Small intestine (tissue), 7 donors: ENCODE measurements around the gene PWWP2B. TPM values are rescaled to one million over a fixed set of nuclear protein-coding genes. Genes with fewer than 3 reads are reported as not detected.

Experiments
- DNase-seq, 2 donors: peaks; one replicate each; pipeline versions ENCODE4 v3.0.0 to v3.0.0-alpha.2; 2013
- FAIRE-seq: peaks from 2 replicates; lab custom pipeline; 2012; peaks lifted over from hg19 to GRCh38; lab: Jason Lieb, UNC
- H3K27ac ChIP-seq, 3 donors: one replicate each; pipeline ENCODE4 v1.5.1; 2013; ENCODE audit warnings: low read length in 2 of 3, mild to moderate bottlenecking in 2 of 3, control low read depth in 1 of 3, inconsistent platforms in 1 of 3, low read depth in 1 of 3, moderate library complexity in 1 of 3
- H3K27me3 ChIP-seq, 3 donors: one replicate each; pipeline ENCODE4 v1.6.1; 2013; ENCODE audit warnings: low read length in 3 of 3, inconsistent platforms in 1 of 3; ENCODE audit not compliant: control insufficient read depth in 3 of 3, insufficient read depth in 3 of 3
- H3K36me3 ChIP-seq, 3 donors: one replicate each; pipeline ENCODE4 v1.6.1; 2013; ENCODE audit warnings: low read length in 3 of 3, inconsistent platforms in 1 of 3, low read depth in 1 of 3, mild to moderate bottlenecking in 1 of 3, moderate library complexity in 1 of 3; ENCODE audit not compliant: control insufficient read depth in 3 of 3, insufficient read depth in 2 of 3
- H3K4me1 ChIP-seq, 3 donors: one replicate each; pipeline ENCODE4 v1.6.1; 2013; ENCODE audit warnings: low read length in 2 of 3, inconsistent platforms in 1 of 3, low read depth in 1 of 3, mild to moderate bottlenecking in 1 of 3, moderate library complexity in 1 of 3; ENCODE audit not compliant: control insufficient read depth in 3 of 3, insufficient read depth in 2 of 3
- H3K4me3 ChIP-seq, 3 donors: one replicate each; pipeline ENCODE4 v1.5.1; 2013; ENCODE audit warnings: low read length in 3 of 3, control low read depth in 1 of 3, inconsistent platforms in 1 of 3, low read depth in 1 of 3, mild to moderate bottlenecking in 1 of 3, moderate library complexity in 1 of 3
- H3K9me3 ChIP-seq, 2 donors: one replicate each; pipeline ENCODE4 v1.6.1; 2013; ENCODE audit warnings: low read depth in 1 of 2, low read length in 1 of 2; ENCODE audit not compliant: control insufficient read depth in 2 of 2, insufficient read depth in 1 of 2
- WGBS, 3 donors: extraction: QIAGEN DNeasy Blood & Tissue Kit; methylation state at CpG; one replicate each; pipeline ENCODE4 v1.1.7; 2013; 5-methylcytosine and 5-hydroxymethylcytosine counted together
- polyA plus RNA-seq, 4 donors: library from polyadenylated mRNA; stranded (reverse) in 3 of 4; unstranded in 1 of 4; fragments of 200-250 nt in 3 of 4; fragments of 120-200 nt in 1 of 4; gene quantifications; one replicate each; pipeline versions ENCODE4 v1.2.1 to v1.2.3, GENCODE V29; 2013
- donor health status: healthy with polysubstance abuse.
- donor health status: control.
- donor health status: control.
- donor health status: Bipolar disorder and iron deficiency.
- donor health status: healthy.

Gene PWWP2B
- polyA plus RNA-seq, 4 donors, result 7.0 to 34.6 (median 11.9) TPM

- DNase-seq (no peak), FAIRE-seq (no peak)
- Histone ChIP-seq H3K36me3 (no peaks in the 10 kb centered on the region), H3K27me3 (no peaks in the 10 kb centered on the region), H3K4me1 (peaks cover 6 to 45% (median 13%) of the 10 kb centered on the region in 3 donors), H3K9me3 (no peaks in the 10 kb centered on the region), H3K4me3 (no peak overlapping the region), H3K27ac (no peak overlapping the region)
- 67 to 77% (median 72%) methylated on average over 7 of the region's 7 CpGs for WGBS, 3 donors
Measured at GRCh38 chr10:132444877-132445351, 47.9 kb downstream of the PWWP2B start.

GRCh38 chr10:132445516-132446194, 48.7 kb downstream of the PWWP2B start:
- Histone ChIP-seq H3K4me1 (peaks cover 6 to 45% (median 13%) of the 10 kb centered on the region in 3 donors), H3K4me3 (no peak overlapping the region), H3K27ac (peak overlapping the region in 1 of 3 donors; percentile 96), H3K36me3 (no peaks in the 10 kb centered on the region), H3K9me3 (no peaks in the 10 kb centered on the region), H3K27me3 (no peaks in the 10 kb centered on the region)
- FAIRE-seq (no peak), DNase-seq (no peak)
- WGBS, 3 donors, result 89 to 91% (median 90%) methylated on average over 22 of the region's 22 CpGs

GRCh38 chr10:132446195-132446581, 49.2 kb downstream of the PWWP2B start:
- H3K36me3 ChIP-seq, result no peaks in the 10 kb centered on the region
- H3K27ac ChIP-seq, result peak overlapping the region; percentile 89 to 96 (median 96)
- H3K4me1 ChIP-seq, result peaks cover 6 to 49% (median 13%) of the 10 kb centered on the region in 3 donors
- no peak for DNase-seq
- H3K4me3 ChIP-seq, result no peak overlapping the region
- no peaks in the 10 kb centered on the region for H3K9me3 ChIP-seq
- no peaks in the 10 kb centered on the region for H3K27me3 ChIP-seq
- 89 to 92% (median 89%) methylated on average over 14 to 17 of the region's 17 CpGs for WGBS, 3 donors
- FAIRE-seq, result no peak

- H3K27me3 ChIP-seq, result no peaks in the 10 kb centered on the region
- peak; percentile 87 to 95 for DNase-seq
- peak overlapping the region in 1 of 3 donors; percentile 20 for H3K4me3 ChIP-seq
- H3K27ac ChIP-seq, result peak overlapping the region; percentile 89 to 96 (median 96)
- no peaks in the 10 kb centered on the region for H3K36me3 ChIP-seq
- no peak for FAIRE-seq
- peaks cover 6 to 55% (median 13%) of the 10 kb centered on the region in 3 donors for H3K4me1 ChIP-seq
- 10 to 32% (median 22%) methylated on average over 14 to 17 of the region's 17 CpGs for WGBS, 3 donors
- no peaks in the 10 kb centered on the region for H3K9me3 ChIP-seq
Measured at GRCh38 chr10:132446661-132447445, 49.9 kb downstream of the PWWP2B start.

- Histone ChIP-seq H3K9me3 (no peaks in the 10 kb centered on the region), H3K27ac (peak overlapping the region; percentile 89 to 96 (median 96)), H3K36me3 (no peaks in the 10 kb centered on the region), H3K27me3 (no peaks in the 10 kb centered on the region), H3K4me3 (peak overlapping the region in 1 of 3 donors; percentile 20), H3K4me1 (peaks cover 6 to 63% (median 13%) of the 10 kb centered on the region in 3 donors)
- DNase-seq (peak; percentile 67 to 92), FAIRE-seq (no peak)
- WGBS, 3 donors, result 24 to 51% (median 28%) methylated on average over 28 to 29 of the region's 29 CpGs
Measured at GRCh38 chr10:132447446-132448247, 50.6 kb downstream of the PWWP2B start.

GRCh38 chr10:132448248-132448731, 51.3 kb downstream of the PWWP2B start:
- DNase-seq (peak; percentile 90 to 91), FAIRE-seq (no peak)
- Histone ChIP-seq H3K27ac (peak overlapping the region; percentile 89 to 96 (median 96)), H3K27me3 (no peaks in the 10 kb centered on the region), H3K36me3 (no peaks in the 10 kb centered on the region), H3K4me1 (peaks cover 6 to 68% (median 16%) of the 10 kb centered on the region in 3 donors), H3K4me3 (no peak overlapping the region), H3K9me3 (no peaks in the 10 kb centered on the region)
- 15 to 41% (median 17%) methylated on average over 9 to 15 of the region's 15 CpGs for WGBS, 3 donors

GRCh38 chr10:132449051-132449810, 52.2 kb downstream of the PWWP2B start:
- no peak overlapping the region for H3K4me3 ChIP-seq
- WGBS, 3 donors, result 15 to 50% (median 37%) methylated on average over 14 to 22 of the region's 22 CpGs
- FAIRE-seq (no peak), DNase-seq (peak; percentile 44 to 61)
- H3K9me3 ChIP-seq, result no peaks in the 10 kb centered on the region
- peaks cover 6 to 76% (median 18%) of the 10 kb centered on the region in 3 donors for H3K4me1 ChIP-seq
- H3K36me3 ChIP-seq, result peaks cover 0 to 2% (median 0%) of the 10 kb centered on the region in 3 donors
- H3K27ac ChIP-seq, result peak overlapping the region; percentile 42 to 84 (median 82)
- H3K27me3 ChIP-seq, result no peaks in the 10 kb centered on the region
